Measurements from ENCODE around the gene ZBTB16. TPM values are rescaled to one million over a fixed set of nuclear protein-coding genes. Genes with fewer than 3 reads are reported as not detected.

ZBTB16 gene
- total and polyA plus RNA-seq, 2 experiments from 2014 or later = 0.29 to 1.4 TPM

DNA sequence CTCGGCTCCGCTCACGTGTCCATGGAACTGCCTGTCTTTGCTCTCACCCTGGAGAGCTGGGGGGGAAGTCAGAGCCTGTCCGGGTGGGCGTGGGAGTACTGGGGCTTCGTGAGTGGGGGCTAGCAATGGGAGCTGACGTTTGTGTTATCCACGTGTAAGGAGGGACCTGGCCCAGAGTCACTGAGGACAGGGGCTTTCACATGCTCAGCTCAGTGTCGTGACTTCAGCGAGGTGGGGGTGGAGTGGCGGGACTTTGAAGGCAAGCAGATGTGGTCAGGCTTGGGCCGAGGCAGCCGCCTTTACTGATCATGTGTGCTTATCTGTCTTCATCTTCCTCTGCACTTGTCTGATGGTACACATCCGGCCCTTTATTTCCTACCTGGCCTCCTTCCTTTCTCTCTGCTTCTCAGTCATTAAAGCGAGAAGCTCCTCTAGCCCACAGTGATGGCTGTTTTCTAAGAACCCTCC lies 123.6 kb downstream of the ZBTB16 start (continued):
- TF ChIP-seq ZNF331 (CRISPR knock-in tag; IDR thresholded peaks at IDR 0.05; ENCODE audit: low read depth) = no peak

DNA sequence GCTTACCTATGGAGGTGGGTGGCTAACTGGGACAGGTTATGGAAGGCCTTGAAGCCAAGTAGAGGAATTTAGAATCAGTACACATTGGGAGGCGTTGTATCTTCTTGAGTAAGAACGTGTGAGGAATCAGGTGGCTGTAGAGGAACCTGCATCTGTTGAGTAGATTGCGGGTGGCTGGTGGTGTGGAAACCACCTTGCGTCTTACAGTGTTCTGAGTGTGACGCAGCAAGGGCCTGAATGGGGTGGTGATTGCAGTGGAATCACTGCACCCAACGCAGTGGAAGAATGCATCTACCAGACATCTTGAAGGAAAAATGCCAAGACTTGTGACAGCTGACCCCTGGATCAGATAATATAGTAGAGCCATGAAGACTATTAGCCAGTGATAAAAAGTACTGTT lies 125.9 kb downstream of the ZBTB16 start:
- Mint-ChIP-seq H3K27me3 (ENCODE audit: insufficient read depth, low read depth, poor library complexity) (peaks cover 8% of the 10 kb centered on the region), H3K36me3 (ENCODE audit: low read depth) (no peaks in the 10 kb centered on the region)

More for the DNA sequence above, 125.9 kb downstream of the ZBTB16 start:
- DNase-seq (ENCODE audit: low spot score) = no peak
- ATAC-seq = no peak
- no peak overlapping the region for H2AFZ ChIP-seq
- no peaks in the 10 kb centered on the region for H3K79me2 ChIP-seq (replicated peaks; ENCODE audit: insufficient read depth)
- no peak overlapping the region for H3K4me2 ChIP-seq
- H3K4me3 Mint-ChIP-seq = no peak overlapping the region
- no peak overlapping the region for H3K27ac ChIP-seq (ENCODE audit: low read depth)
- no peaks in the 10 kb centered on the region for H3K27me3 ChIP-seq (ENCODE audit: insufficient read depth)
- TF ChIP-seq ZNF114 (CRISPR knock-in tag; IDR thresholded peaks at IDR 0.05) (no peak), EZH2 (IDR thresholded peaks at IDR 0.05; ENCODE audit: low read depth, unreplicated experiment) (no peak), EZH2phosphoT487 (IDR thresholded peaks at IDR 0.05; ENCODE audit: unreplicated experiment) (no peak), POLR2AphosphoS5 (IDR thresholded peaks at IDR 0.05; ENCODE audit: low read depth) (no peak), NANOG (IDR thresholded peaks at IDR 0.05; ENCODE audit: borderline replicate concordance) (no peak), STAT1 (IDR thresholded peaks at IDR 0.05; ENCODE audit: unreplicated experiment) (no peak), JUNB (IDR thresholded peaks at IDR 0.05; ENCODE audit: unreplicated experiment) (no peak), CREB1 (CRISPR knock-in tag; IDR thresholded peaks at IDR 0.05; ENCODE audit: low read depth) (no peak), ZNF331 (CRISPR knock-in tag; IDR thresholded peaks at IDR 0.05; ENCODE audit: low read depth) (no peak)
- TF ChIP-seq, protein P1, sequence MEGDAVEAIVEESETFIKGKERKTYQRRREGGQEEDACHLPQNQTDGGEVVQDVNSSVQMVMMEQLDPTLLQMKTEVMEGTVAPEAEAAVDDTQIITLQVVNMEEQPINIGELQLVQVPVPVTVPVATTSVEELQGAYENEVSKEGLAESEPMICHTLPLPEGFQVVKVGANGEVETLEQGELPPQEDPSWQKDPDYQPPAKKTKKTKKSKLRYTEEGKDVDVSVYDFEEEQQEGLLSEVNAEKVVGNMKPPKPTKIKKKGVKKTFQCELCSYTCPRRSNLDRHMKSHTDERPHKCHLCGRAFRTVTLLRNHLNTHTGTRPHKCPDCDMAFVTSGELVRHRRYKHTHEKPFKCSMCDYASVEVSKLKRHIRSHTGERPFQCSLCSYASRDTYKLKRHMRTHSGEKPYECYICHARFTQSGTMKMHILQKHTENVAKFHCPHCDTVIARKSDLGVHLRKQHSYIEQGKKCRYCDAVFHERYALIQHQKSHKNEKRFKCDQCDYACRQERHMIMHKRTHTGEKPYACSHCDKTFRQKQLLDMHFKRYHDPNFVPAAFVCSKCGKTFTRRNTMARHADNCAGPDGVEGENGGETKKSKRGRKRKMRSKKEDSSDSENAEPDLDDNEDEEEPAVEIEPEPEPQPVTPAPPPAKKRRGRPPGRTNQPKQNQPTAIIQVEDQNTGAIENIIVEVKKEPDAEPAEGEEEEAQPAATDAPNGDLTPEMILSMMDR (conservative IDR thresholded peaks at IDR 0.05; ENCODE audit: low read depth in 2 of 2) = no peak
- TF ChIP-seq, protein P2, sequence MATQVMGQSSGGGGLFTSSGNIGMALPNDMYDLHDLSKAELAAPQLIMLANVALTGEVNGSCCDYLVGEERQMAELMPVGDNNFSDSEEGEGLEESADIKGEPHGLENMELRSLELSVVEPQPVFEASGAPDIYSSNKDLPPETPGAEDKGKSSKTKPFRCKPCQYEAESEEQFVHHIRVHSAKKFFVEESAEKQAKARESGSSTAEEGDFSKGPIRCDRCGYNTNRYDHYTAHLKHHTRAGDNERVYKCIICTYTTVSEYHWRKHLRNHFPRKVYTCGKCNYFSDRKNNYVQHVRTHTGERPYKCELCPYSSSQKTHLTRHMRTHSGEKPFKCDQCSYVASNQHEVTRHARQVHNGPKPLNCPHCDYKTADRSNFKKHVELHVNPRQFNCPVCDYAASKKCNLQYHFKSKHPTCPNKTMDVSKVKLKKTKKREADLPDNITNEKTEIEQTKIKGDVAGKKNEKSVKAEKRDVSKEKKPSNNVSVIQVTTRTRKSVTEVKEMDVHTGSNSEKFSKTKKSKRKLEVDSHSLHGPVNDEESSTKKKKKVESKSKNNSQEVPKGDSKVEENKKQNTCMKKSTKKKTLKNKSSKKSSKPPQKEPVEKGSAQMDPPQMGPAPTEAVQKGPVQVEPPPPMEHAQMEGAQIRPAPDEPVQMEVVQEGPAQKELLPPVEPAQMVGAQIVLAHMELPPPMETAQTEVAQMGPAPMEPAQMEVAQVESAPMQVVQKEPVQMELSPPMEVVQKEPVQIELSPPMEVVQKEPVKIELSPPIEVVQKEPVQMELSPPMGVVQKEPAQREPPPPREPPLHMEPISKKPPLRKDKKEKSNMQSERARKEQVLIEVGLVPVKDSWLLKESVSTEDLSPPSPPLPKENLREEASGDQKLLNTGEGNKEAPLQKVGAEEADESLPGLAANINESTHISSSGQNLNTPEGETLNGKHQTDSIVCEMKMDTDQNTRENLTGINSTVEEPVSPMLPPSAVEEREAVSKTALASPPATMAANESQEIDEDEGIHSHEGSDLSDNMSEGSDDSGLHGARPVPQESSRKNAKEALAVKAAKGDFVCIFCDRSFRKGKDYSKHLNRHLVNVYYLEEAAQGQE (IDR thresholded peaks at IDR 0.05; ENCODE audit: unreplicated experiment) = no peak
- TF ChIP-seq, protein P3, sequence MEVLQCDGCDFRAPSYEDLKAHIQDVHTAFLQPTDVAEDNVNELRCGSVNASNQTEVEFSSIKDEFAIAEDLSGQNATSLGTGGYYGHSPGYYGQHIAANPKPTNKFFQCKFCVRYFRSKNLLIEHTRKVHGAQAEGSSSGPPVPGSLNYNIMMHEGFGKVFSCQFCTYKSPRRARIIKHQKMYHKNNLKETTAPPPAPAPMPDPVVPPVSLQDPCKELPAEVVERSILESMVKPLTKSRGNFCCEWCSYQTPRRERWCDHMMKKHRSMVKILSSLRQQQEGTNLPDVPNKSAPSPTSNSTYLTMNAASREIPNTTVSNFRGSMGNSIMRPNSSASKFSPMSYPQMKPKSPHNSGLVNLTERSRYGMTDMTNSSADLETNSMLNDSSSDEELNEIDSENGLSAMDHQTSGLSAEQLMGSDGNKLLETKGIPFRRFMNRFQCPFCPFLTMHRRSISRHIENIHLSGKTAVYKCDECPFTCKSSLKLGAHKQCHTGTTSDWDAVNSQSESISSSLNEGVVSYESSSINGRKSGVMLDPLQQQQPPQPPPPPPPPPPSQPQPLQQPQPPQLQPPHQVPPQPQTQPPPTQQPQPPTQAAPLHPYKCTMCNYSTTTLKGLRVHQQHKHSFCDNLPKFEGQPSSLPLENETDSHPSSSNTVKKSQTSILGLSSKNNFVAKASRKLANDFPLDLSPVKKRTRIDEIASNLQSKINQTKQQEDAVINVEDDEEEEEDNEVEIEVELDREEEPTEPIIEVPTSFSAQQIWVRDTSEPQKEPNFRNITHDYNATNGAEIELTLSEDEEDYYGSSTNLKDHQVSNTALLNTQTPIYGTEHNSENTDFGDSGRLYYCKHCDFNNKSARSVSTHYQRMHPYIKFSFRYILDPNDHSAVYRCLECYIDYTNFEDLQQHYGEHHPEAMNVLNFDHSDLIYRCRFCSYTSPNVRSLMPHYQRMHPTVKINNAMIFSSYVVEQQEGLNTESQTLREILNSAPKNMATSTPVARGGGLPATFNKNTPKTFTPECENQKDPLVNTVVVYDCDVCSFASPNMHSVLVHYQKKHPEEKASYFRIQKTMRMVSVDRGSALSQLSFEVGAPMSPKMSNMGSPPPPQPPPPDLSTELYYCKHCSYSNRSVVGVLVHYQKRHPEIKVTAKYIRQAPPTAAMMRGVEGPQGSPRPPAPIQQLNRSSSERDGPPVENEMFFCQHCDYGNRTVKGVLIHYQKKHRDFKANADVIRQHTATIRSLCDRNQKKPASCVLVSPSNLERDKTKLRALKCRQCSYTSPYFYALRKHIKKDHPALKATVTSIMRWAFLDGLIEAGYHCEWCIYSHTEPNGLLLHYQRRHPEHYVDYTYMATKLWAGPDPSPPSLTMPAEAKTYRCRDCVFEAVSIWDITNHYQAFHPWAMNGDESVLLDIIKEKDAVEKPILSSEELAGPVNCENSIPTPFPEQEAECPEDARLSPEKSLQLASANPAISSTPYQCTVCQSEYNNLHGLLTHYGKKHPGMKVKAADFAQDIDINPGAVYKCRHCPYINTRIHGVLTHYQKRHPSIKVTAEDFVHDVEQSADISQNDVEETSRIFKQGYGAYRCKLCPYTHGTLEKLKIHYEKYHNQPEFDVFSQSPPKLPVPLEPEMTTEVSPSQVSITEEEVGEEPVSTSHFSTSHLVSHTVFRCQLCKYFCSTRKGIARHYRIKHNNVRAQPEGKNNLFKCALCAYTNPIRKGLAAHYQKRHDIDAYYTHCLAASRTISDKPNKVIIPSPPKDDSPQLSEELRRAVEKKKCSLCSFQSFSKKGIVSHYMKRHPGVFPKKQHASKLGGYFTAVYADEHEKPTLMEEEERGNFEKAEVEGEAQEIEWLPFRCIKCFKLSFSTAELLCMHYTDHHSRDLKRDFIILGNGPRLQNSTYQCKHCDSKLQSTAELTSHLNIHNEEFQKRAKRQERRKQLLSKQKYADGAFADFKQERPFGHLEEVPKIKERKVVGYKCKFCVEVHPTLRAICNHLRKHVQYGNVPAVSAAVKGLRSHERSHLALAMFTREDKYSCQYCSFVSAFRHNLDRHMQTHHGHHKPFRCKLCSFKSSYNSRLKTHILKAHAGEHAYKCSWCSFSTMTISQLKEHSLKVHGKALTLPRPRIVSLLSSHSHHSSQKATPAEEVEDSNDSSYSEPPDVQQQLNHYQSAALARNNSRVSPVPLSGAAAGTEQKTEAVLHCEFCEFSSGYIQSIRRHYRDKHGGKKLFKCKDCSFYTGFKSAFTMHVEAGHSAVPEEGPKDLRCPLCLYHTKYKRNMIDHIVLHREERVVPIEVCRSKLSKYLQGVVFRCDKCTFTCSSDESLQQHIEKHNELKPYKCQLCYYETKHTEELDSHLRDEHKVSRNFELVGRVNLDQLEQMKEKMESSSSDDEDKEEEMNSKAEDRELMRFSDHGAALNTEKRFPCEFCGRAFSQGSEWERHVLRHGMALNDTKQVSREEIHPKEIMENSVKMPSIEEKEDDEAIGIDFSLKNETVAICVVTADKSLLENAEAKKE (CRISPR knock-in tag; IDR thresholded peaks at IDR 0.05) = no peak
- no peaks in the 10 kb centered on the region for H3K36me3 ChIP-seq (ENCODE audit: insufficient read depth)
- H3K9me2 ChIP-seq (ENCODE audit: insufficient read depth) = no peaks in the 10 kb centered on the region
- no peak overlapping the region for H3K27ac Mint-ChIP-seq
- no peak overlapping the region for H3K4me3 ChIP-seq
- H3F3A ChIP-seq (replicated peaks; ENCODE audit: low read depth) = no peaks in the 10 kb centered on the region
- H3K9me3 Mint-ChIP-seq = peaks cover 3% of the 10 kb centered on the region; the same call in 1 of the 3 replicates
- H3K4me1 Mint-ChIP-seq = no peaks in the 10 kb centered on the region
- H3K4me1 ChIP-seq (ENCODE audit: insufficient read depth) = no peaks in the 10 kb centered on the region
- no peaks in the 10 kb centered on the region for H4K20me1 ChIP-seq (replicated peaks; ENCODE audit: insufficient read depth)

Measured in GM23338 (cell line).